HG03571 (cell line): ENCODE measurements around the gene PMFBP1.
"Not testable (repeated sequence)": the region's sequence is repeated elsewhere in the genome, so short reads cannot be mapped to it uniquely, and the experiment has no call there.

Source experiments
- ATAC-seq: cut with Tn5 transposase; IDR thresholded peaks from one replicate; pipeline ENCODE4 v1.9.1; 2021; ENCODE audit not compliant: unreplicated experiment

PMFBP1 gene

GRCh38 chr16:72109300-72109699, 62.7 kb downstream of the PMFBP1 start:
- no peak for ATAC-seq

- no peak for ATAC-seq
Measured at GRCh38 chr16:72108353-72109102, 63.4 kb downstream of the PMFBP1 start.

DNA sequence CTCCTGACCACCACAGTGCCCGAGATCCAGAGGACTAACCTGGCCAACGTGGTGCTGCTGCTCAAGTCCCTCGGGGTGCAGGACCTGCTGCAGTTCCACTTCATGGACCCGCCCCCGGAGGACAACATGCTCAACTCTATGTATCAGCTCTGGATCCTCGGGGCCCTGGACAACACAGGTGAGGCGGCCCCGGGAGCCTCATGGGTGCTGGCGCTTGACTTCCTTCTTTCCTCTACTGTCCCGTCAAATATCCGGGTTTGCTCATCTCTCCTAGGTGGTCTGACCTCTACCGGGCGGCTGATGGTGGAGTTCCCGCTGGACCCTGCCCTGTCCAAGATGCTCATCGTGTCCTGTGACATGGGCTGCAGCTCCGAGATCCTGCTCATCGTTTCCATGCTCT, 64.6 kb downstream of the PMFBP1 start:
- no peak for ATAC-seq

GRCh38 chr16:72105978-72106377, 66.0 kb downstream of the PMFBP1 start:
- ATAC-seq: no peak

DNA sequence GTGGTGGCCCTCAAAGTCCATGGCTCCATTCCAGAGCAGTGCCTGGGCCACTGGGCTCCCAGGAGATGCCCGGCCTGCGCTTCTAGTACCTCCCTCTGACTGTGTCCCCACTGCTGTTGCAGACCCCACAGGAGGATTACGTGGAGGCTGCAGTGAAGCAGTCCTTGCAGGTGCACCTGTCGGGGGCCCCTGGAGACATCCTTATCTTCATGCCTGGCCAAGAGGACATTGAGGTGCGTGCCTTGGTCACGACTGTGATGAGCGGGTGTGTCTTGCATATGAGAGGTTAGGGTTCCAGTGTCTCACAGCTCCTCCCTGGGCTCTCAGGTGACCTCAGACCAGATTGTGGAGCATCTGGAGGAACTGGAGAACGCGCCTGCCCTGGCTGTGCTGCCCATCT, 67.0 kb downstream of the PMFBP1 start:
- ATAC-seq: no peak

- ATAC-seq: no peak
Measured at GRCh38 chr16:72101195-72101594, 70.8 kb downstream of the PMFBP1 start.

GRCh38 chr16:72099377-72099818, 72.6 kb downstream of the PMFBP1 start:
- ATAC-seq: no peak

DNA sequence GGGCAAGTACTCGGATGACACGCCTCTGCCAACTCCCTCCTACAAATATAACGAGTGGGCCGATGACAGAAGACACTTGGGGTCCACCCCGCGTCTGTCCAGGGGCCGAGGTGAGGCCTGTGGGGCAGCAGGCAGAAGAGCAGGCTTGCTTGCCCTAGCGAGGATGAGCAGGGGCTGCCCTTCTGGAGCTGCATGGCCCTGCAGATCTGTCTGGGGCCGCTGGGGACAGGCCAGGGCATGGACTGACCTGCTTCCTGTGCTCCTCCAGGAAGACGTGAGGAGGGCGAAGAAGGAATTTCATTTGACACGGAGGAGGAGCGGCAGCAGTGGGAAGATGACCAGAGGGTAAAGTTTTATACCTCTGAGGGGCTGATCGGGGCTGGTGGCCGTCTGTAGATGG, 73.0 kb downstream of the PMFBP1 start:
- ATAC-seq: no peak

DNA sequence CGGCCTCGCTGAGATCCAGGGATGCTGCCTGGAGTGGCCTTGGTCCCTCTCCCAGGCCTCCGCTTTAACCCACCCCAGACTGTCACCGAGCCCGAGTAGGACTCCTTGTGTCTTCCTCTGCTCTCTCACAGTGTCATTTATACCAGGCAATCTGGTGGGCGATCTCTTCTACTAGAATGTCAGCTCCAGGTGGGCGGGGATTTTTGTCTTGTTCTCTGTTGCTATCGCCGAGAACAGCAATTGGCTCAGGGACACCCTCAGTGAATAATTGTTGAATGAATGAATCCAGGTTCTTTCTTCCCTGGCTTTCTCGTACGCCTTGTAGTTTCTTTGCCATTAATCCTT, 77.7 kb downstream of the PMFBP1 start:
- peak; percentile 2 for ATAC-seq

DNA sequence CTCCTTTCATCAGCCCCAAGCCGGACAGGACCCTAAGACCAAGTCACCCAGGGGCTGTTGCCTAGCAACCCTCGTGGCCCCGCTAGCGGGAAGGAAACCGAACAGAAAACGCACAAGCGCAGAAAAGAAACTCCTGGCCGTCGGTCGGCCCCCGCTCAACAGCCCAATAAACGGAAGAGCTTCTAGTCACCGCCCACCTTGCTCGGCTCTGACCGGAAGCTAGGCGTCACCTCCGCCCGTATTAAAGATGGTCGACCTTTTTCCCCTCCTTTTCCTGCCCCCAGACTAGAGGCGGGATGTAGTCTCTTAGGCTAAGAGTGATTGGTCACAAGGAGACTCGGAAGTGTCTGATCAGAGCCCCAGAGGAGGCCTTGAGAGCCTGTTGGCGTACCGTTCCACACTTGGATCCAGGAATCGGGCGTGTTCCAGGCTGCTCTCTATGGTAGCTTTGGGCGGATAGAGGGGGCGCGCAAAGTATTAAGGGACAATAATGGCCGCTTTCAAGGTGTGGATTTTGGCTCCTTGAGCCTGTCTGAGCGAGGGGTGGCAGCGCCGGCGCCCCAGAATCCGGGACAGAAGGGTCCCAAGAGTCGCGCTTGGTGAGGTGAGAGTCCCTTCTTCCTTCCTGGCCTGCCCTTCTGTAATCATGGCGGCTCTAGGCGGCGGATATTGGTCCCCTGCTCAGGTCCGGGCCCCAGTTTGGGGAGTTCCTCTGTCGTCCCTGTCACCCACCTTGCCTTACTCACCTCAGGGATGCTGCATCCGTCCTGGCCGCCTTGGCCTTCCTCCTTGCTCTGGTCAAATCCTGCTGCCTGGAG, 78.3 kb downstream of the PMFBP1 start, which contains the start of the genes DHX38 and TXNL4B:
Gene DHX38 (plus strand): TSS at position 400 of the 818 bp plus-strand sequence. CDS start 2,311 bp downstream, outside the sequence.
Gene TXNL4B (minus strand): TSS at position 173 of the 818 bp plus-strand sequence. CDS start 2,871 bp downstream, outside the sequence.
- ATAC-seq: peak; percentile 99

- ATAC-seq: no peak
Measured at GRCh38 chr16:72092832-72093447, 79.0 kb downstream of the PMFBP1 start.

DNA sequence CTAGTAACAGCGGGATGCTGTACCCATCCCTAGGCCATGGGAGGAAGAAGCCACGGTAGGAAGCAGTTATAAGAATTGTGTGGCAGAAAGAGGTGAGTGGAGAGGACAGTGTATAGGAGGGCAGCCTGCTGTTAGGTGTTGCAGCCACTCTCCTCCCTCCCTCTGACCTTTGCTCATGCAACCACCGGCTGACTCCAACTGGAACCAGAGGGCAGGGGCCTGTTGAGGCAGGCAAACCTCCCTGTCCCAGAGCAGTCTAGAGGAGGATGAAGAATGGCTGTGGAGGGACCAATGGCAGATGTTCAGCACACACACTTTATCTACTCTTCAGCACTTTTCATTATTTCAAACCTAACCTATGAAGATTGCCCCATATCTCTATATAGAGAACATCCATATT, 80.7 kb downstream of the PMFBP1 start:
- ATAC-seq: no peak

GRCh38 chr16:72085002-72085401, 87.0 kb downstream of the PMFBP1 start:
- no peak for ATAC-seq

- no peak for ATAC-seq
Measured at GRCh38 chr16:72084445-72084844, 87.5 kb downstream of the PMFBP1 start.

DNA sequence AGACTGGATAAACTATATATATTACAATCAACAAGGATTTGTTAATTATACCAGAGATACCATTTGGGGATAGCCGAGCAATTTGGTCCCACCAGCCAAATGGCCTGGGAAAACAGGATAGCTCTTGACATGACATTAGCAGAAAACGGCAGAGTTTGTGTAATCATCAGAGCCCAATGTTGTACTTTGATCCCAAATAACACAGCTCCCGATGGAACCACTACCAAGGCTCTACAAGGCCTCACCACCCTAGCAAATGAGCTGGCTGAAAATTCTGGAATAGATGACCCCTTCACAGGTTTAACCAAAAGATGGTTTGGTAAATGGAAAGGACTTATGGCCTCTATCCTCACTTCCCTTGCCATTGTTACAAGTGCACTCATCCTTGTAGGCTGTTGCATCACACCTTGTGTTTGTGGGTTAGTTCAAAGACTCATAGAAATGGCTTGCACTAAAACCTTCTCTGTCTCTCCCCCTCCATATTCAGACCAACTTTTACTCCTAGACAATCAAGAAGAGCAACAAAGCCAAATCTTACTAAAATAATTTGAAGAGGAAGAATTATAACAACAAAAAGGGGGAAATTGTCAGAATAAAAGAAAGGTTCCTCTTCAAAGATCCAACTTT, 88.1 kb downstream of the PMFBP1 start:
- ATAC-seq: no peak

DNA sequence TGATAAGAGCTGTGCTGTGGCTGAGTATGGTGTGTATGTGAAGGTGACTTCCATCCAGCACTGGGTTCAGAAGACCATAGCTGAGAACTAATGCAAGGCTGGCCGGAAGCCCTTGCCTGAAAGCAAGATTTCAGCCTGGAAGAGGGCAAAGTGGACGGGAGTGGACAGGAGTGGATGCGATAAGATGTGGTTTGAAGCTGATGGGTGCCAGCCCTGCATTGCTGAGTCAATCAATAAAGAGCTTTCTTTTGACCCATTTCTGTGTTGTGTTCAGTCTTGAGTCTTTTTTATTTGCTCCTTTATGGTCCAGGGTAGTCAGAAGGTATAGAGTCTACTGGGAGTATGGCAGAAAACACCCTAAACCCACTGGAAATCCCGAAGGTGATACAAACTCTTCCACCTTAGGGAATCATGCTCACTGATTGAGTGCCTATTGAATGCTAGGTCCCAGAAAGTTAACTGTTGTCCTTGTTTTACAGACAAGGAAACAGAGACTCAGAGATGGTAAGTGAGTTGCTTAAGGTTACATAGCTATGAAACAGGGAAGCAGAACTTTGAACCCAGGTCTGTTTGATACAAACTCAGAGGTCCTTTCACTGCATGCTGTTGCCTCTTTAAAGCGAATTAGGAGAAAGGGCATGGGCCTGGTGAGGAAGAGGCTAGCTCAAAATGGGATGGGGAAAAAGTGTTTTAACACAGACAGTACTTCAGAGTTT, 94.8 kb downstream of the PMFBP1 start:
- ATAC-seq: not testable (repeated sequence)

DNA sequence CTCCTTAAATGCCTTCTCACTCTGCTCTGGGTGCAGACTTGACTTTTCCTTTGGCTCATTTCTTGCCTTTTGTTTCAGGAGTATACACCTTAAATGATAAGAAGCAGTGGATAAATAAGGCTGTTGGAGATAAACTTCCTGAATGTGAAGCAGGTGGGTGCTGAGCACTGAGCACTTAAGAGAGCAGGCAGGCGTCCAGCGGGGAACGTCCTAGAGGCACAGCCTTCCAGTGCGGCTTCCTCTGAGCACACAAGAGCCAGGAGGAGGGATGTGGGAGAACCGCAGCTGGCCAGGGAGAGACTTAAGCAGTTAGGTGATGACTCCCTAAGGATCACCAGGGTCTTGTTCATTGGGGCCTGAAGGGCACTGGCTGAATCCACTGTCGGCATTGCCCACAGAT, 96.9 kb downstream of the PMFBP1 start:
- ATAC-seq: not testable (repeated sequence)

DNA sequence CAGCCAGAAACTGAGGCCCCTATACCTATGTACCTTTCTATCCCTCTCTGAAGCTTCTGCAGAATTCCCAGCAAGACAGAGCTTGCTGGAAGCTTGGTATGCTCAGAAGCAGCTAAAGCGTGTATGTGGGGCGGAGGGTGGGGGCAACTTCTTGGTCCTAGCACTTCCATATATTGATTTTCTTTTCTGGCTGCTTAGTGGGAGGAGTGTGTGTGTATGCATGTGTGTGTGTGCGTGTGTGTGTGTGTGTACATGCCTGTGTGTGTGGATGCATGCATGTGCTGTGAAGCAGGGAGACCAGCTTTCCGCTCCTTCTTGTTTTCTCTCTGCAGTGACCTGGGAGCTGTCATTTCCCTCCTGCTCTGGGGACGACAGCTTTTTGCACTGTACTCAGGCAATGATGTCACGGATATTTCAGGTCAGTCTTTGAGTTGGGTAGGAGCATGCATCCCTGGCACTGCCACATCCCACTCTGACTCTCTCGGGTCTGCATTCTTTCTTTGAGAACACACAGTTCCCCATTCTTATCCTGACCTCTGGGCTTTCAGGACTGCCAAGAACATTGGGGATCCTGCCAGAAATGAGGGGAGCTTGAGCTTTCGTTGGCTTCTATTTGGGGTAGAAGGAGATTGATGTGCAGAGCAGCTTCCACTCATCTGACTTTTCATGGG, 98.3 kb downstream of the PMFBP1 start:
- ATAC-seq: no peak

GRCh38 chr16:72072514-72073342, 99.2 kb downstream of the PMFBP1 start:
- no peak for ATAC-seq
